Common myeloid progenitor, CD34-positive (primary cell): ENCODE measurements around the gene TFAP2A.

Experiments
- CTCF ChIA-PET: fragments of 350-600 bp; sonication (Branson Sonifier 250); formaldehyde crosslinking; loops from one replicate; lab custom pipeline; 2021; ENCODE audit warnings: antibody characterized with exemption; lab: Charles Lee
- POLR2A ChIA-PET: fragments of 350-600 bp; sonication (Branson Sonifier 250); formaldehyde crosslinking; loops from one replicate; lab custom pipeline; 2021; ENCODE audit warnings: antibody characterized with exemption; lab: Charles Lee
- DNase-seq, 3 donors: peaks; one replicate each; pipeline versions ENCODE4 v3.0.0 to v3.0.0-alpha.2; 2013
- H3K27ac ChIP-seq, 2 experiments: 1 replicate in 1 of 2; 2 replicates in 1 of 2; pipeline ENCODE4 v1.7.0; 2013; ENCODE audit warnings: inconsistent platforms in 2 of 2, low read length in 2 of 2, mild to moderate bottlenecking in 2 of 2, low read depth in 1 of 2, moderate library complexity in 1 of 2; ENCODE audit not compliant: severe bottlenecking in 2 of 2, insufficient read depth in 1 of 2, poor library complexity in 1 of 2
- H3K27me3 ChIP-seq, 5 experiments: replicated peaks in 2 of 5; 1 replicate in 3 of 5; 2 replicates in 2 of 5; pipeline versions ENCODE4 v1.6.1 to v1.7.0; 2013; ENCODE audit warnings: low read length in 4 of 5, mild to moderate bottlenecking in 2 of 5, moderate library complexity in 2 of 5, inconsistent platforms in 1 of 5; ENCODE audit not compliant: insufficient read depth in 5 of 5, control insufficient read depth in 4 of 5
- H3K36me3 ChIP-seq, 4 experiments: 1 replicate in 2 of 4; 2 replicates in 2 of 4; pipeline versions ENCODE4 v1.6.1 to v1.7.0; 2013; ENCODE audit warnings: low read length in 3 of 4, control low read depth in 1 of 4, mild to moderate bottlenecking in 1 of 4; ENCODE audit not compliant: control insufficient read depth in 4 of 4, insufficient read depth in 4 of 4
- H3K4me1 ChIP-seq, 4 experiments: 1 replicate in 3 of 4; 2 replicates in 1 of 4; pipeline versions ENCODE4 v1.6.1 to v1.7.1; 2013; ENCODE audit warnings: low read length in 3 of 4, mild to moderate bottlenecking in 3 of 4, control low read depth in 1 of 4, inconsistent platforms in 1 of 4, moderate library complexity in 1 of 4; ENCODE audit not compliant: control insufficient read depth in 4 of 4, insufficient read depth in 4 of 4; ENCODE audit errors: control extremely low read depth in 1 of 4
- H3K4me3 ChIP-seq, 7 experiments: 1 replicate in 4 of 7; 2 replicates in 3 of 7; pipeline versions ENCODE4 v1.5.1 to v1.7.0; 2013; ENCODE audit warnings: mild to moderate bottlenecking in 7 of 7, low read length in 6 of 7, moderate library complexity in 6 of 7, inconsistent platforms in 2 of 7, low read depth in 2 of 7, control low read depth in 1 of 7; ENCODE audit not compliant: insufficient read depth in 4 of 7, control insufficient read depth in 1 of 7; ENCODE audit errors: extremely low read depth in 1 of 7
- H3K9me3 ChIP-seq, 5 experiments: 1 replicate in 4 of 5; 2 replicates in 1 of 5; pipeline versions ENCODE4 v1.6.1 to v1.7.1; 2013; ENCODE audit warnings: low read length in 4 of 5, mild to moderate bottlenecking in 2 of 5, inconsistent platforms in 1 of 5, low read depth in 1 of 5, moderate library complexity in 1 of 5; ENCODE audit not compliant: control insufficient read depth in 4 of 5, insufficient read depth in 2 of 5; ENCODE audit errors: control extremely low read depth in 1 of 5
- WGBS: methylation state at CpG from one replicate; pipeline ENCODE4 v1.1.5; 2013; ENCODE audit not compliant: insufficient coverage; 5-methylcytosine and 5-hydroxymethylcytosine counted together

The TFAP2A gene

DNA sequence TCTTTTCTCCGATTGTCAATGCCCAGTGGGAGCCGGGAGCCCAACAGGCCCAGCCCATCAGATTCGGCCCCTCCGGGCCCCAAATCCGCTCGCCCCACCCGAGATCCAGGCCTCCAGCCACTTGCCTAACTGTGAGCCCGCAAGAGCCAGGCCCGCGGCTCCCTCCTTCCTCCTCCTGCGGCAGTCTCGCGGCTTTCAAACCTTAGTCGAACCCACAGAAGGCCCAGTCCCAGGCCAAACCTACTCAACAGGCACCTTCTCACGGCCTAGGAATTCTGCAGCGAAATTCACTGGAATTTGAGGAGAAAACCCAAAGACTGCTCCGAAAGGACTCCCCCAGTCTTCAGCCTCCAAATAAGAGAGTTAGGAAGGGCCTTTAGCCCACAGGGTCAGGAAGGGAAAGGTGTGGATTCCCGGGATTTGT is 2.8 kb upstream of the TFAP2A start:
- 17% methylated on average over 13 of the region's 18 CpGs for WGBS
- Histone ChIP-seq H3K27ac (no peak overlapping the region), H3K4me1 (peaks cover 0 to 40% (median 19%) of the 10 kb centered on the region in 4 experiments), H3K4me3 (no peak overlapping the region), H3K36me3 (no peaks in the 10 kb centered on the region), H3K9me3 (peaks cover 0 to 5% (median 0%) of the 10 kb centered on the region in 5 experiments), H3K27me3 (peaks cover 11 to 100% (median 73%) of the 10 kb centered on the region in 5 experiments)
- ChIA-PET POLR2A (no interaction called here), CTCF (interaction anchor here (1.2 to 2.5 kb wide), 2 partner anchors 10 to 34 kb away, joined by 4 to 7 read pairs; no protein-coding TSS in a partner anchor)
- DNase-seq, result no peak

DNA sequence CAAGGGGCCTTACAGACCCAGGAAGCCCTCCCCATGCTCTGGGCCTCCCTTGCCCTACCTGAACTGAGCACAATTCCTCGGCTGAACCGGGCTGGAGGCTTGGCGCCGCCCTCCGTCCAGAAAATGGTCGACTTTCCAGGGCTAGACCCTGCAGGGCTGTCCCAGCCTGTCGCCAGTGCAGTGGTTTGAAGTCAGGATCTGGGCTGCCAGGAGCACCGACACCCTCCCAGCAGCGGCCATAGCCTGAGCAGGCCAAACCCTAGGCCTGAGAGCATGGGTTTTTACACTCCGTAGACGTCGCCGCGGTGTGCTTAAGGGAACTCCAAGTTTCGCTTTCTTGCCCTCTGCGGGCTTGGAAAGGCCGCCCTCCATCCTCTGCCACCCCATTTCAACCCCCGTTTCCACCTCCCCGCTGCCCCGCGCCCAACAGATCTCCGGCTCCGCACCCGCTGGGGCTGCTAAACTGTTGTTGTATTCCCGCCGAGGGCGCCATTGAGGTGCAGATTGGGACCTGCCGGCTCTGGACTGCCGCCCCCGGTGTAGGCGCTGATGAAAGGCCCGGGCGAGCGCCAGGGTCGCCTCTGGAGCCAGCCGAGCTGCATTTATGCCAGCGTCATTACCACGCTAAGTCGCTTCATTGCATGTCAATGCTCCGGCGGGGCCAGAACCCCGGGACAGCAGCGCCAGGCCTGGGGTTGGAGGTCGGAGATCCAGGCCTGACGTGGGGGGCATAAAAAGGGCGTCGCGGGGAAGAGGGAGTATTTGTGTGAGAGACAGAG is 2.2 kb upstream of the TFAP2A start:
- 5% methylated on average over 42 of the region's 48 CpGs for WGBS
- no peak overlapping the region for H3K27ac ChIP-seq
- peaks cover 0 to 5% (median 0%) of the 10 kb centered on the region in 5 experiments for H3K9me3 ChIP-seq
- peak in 1 of 3 donors; percentile 51 for DNase-seq
- peak overlapping the region in 6 of 7 experiments; percentile 7 to 68 (median 50) for H3K4me3 ChIP-seq
- ChIA-PET CTCF (interaction anchor here (1.3 kb wide), 2 partner anchors 10 to 12 kb away, joined by 3 to 4 read pairs; no protein-coding TSS in a partner anchor), POLR2A (no interaction called here)
- no peaks in the 10 kb centered on the region for H3K36me3 ChIP-seq
- peaks cover 0 to 43% (median 24%) of the 10 kb centered on the region in 4 experiments for H3K4me1 ChIP-seq
- peaks cover 11 to 99% (median 67%) of the 10 kb centered on the region in 5 experiments for H3K27me3 ChIP-seq

DNA sequence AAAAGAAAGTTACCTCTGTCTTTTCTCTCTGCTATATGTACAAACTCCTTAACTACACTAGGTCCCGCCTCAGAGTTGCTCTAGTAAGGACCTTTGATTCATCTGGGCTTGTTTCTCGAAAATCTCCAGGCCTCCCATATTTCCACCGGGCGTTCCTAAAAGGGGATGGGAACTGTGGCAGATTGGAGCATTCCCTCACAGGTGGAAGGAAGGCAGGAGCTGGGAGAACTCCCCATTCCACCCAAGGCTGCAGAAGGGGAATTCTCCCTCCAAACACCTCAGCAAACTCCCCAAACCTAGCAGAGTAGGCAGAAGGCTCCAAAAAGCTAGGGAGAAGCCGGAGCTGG is 1.6 kb upstream of the TFAP2A start:
- Histone ChIP-seq H3K27ac (no peak overlapping the region), H3K4me3 (peak overlapping the region in 2 of 7 experiments; percentile 57 to 60)
- WGBS, result 22% methylated on average over 1 of the region's 5 CpGs

DNA sequence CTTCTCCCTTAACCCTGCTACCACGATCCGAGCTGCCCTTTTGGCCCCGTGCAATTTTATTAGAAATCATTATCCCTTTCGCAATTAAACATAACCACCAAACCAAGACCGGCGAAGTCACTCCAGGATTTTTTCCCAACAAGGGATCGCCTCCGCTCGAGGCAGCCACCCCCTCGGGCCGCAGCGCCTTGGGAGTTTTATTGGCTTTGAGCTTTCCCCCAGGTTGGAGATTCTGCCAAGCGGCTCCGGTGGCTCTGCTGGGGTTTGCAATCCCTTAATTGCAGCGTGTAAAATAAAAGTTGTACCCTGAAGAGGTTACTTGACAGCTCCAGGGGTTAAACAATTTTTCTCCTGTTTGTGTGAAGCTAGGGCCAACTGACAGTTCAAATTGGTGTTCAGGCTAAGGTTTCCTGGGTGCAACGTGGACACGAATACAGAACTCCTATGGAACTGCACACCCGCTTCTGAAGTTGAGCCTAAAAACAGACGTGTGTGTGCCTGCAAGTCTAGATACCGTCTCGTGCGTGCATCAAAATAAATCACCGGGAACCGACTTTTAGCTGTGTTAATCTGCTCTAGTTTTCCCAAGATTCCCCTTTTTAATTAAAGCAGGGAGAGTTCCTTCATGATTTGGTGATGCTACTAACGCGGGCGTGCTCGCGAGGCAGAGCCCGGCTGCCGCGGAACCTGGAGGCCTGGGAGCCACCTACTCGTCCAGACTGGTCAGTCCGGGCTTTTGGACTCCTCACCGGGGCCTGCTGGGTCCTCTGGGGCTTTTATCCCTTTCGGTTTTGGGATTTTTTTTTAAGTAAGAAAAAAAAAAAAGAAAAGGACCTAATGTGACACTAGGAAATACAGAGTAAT is 975 bp upstream of the TFAP2A start:
- WGBS, result 9% methylated on average over 33 of the region's 36 CpGs
- DNase-seq, result no peak
- Histone ChIP-seq H3K4me1 (peaks cover 4 to 54% (median 31%) of the 10 kb centered on the region in 4 experiments), H3K4me3 (no peak overlapping the region), H3K27me3 (peaks cover 11 to 99% (median 68%) of the 10 kb centered on the region in 5 experiments), H3K27ac (no peak overlapping the region), H3K9me3 (peaks cover 0 to 5% (median 0%) of the 10 kb centered on the region in 5 experiments), H3K36me3 (no peaks in the 10 kb centered on the region)
- ChIA-PET CTCF (interaction anchor here (1.3 to 2.3 kb wide), 6 partner anchors 8 to 34 kb away, joined by 3 to 11 read pairs (median 6); no protein-coding TSS in a partner anchor), POLR2A (interaction anchor here (0.8 kb wide), 1 partner anchor 26 kb away, joined by 3 read pairs; no protein-coding TSS in a partner anchor)

More for the DNA sequence above, 1.6 kb upstream of the TFAP2A start:
- ChIA-PET CTCF (interaction anchor here (1.3 to 2.3 kb wide), 3 partner anchors 11 to 13 kb away, joined by 3 to 9 read pairs (median 4); no protein-coding TSS in a partner anchor), POLR2A (interaction anchor here (0.8 kb wide), 1 partner anchor 27 kb away, joined by 3 read pairs; no protein-coding TSS in a partner anchor)
- peaks cover 0 to 5% (median 0%) of the 10 kb centered on the region in 5 experiments for H3K9me3 ChIP-seq
- peaks cover 11 to 99% (median 65%) of the 10 kb centered on the region in 5 experiments for H3K27me3 ChIP-seq
- no peaks in the 10 kb centered on the region for H3K36me3 ChIP-seq
- no peak for DNase-seq
- peaks cover 4 to 49% (median 29%) of the 10 kb centered on the region in 4 experiments for H3K4me1 ChIP-seq

DNA sequence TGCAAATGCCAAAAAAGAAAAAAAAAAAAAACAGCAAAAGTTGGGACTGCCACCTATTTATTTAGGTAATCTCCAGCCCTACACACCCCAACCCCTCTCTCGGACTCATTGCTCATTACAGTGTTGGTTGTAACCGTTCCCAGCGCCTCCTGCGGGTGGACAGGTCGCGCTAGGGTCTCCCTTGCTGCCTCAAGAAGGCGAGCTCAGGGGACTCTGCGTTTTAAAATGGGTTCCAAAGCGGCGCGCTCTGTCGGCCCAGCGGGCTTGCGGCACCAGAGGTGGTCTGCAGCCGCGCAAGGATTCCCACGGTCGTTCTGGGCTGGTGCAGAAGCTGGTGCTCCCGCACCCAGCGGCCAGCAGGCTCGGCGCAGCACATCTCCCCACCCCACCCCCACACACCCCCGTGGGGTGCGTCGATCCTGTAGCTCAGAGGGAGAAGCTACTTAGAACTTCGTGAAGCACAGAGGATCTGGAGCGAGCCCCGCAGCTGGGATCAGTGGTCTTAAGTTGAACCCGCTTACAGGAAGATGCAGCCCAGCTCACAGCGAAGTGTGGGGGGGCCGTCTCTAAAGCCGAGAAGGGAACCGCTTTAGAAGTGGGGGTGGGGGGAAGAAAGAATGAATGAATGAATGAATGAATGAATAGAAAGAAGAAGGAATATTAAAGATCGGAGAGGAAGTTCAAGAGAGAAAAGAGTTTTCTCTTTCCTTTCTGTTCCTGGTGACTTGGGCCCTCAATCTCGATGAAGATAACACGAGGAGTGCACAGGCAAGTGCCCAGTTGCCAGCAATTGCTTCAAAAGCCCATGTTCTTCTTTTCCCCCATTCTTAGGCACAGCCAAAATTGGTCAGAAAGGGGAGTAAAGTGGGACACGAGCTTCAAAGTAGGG is 780 bp downstream of the TFAP2A start:
- Histone ChIP-seq H3K27ac (no peak overlapping the region), H3K36me3 (no peaks in the 10 kb centered on the region), H3K4me1 (peaks cover 4 to 50% (median 31%) of the 10 kb centered on the region in 4 experiments), H3K4me3 (no peak overlapping the region), H3K27me3 (peaks cover 18 to 99% (median 72%) of the 10 kb centered on the region in 5 experiments), H3K9me3 (peaks cover 0 to 14% (median 3%) of the 10 kb centered on the region in 5 experiments)
- ChIA-PET POLR2A (no interaction called here), CTCF (interaction anchor here (1.1 to 2.3 kb wide), 7 partner anchors 8 to 33 kb away, joined by 3 to 11 read pairs (median 4); no protein-coding TSS in a partner anchor)
- DNase-seq, result peak in 2 of 3 donors; percentile 29 to 52
- WGBS, result 3% methylated on average over 25 of the region's 37 CpGs
